Sigmoid colon (tissue), 4 donors: ENCODE results near the gene CNDP2.
A peak's percentile ranks its signal among the peaks of the same experiment; 100 is the strongest.

Source experiments
- CTCF ChIP-seq, 4 experiments: fragments of 450-650 bp in 3 of 4; fragments of 200-600 bp in 1 of 4; IDR thresholded peaks; one replicate each; pipeline ENCODE4 v1.5.1; 2016 to 2019; ENCODE audit warnings: antibody characterized with exemption in 4 of 4, mild to moderate bottlenecking in 3 of 4, moderate library complexity in 2 of 4
- EP300 ChIP-seq, 4 donors: sonication (generic); formaldehyde crosslinking; IDR thresholded peaks; one replicate each; pipeline ENCODE4 v1.6.1; 2017; ENCODE audit warnings: antibody characterized with exemption in 4 of 4
- POLR2A ChIP-seq, 2 donors: fragments of 450-650 bp; IDR thresholded peaks; one replicate each; pipeline ENCODE4 v1.6.1; 2016; ENCODE audit warnings: antibody characterized with exemption in 2 of 2, mild to moderate bottlenecking in 2 of 2, moderate library complexity in 2 of 2

- TF ChIP-seq CTCF (IDR thresholded peaks at IDR 0.05) = peak in 3 of 4 experiments; percentile 50 to 71 (median 60)
- TF ChIP-seq POLR2A (IDR thresholded peaks at IDR 0.05) = no peak
- TF ChIP-seq EP300 (IDR thresholded peaks at IDR 0.05) = no peak
These were observed 2.5 kb upstream of the CNDP2 start for GRCh38 chr18:74493689-74494088.
